Measurements from ENCODE around the gene PHPT1. TPM values are rescaled to one million over a fixed set of nuclear protein-coding genes. Genes with fewer than 3 reads are reported as not detected.

The PHPT1 gene
- total and polyA plus RNA-seq, 4 donors = 75.0 to 195 (median 117) TPM

DNA sequence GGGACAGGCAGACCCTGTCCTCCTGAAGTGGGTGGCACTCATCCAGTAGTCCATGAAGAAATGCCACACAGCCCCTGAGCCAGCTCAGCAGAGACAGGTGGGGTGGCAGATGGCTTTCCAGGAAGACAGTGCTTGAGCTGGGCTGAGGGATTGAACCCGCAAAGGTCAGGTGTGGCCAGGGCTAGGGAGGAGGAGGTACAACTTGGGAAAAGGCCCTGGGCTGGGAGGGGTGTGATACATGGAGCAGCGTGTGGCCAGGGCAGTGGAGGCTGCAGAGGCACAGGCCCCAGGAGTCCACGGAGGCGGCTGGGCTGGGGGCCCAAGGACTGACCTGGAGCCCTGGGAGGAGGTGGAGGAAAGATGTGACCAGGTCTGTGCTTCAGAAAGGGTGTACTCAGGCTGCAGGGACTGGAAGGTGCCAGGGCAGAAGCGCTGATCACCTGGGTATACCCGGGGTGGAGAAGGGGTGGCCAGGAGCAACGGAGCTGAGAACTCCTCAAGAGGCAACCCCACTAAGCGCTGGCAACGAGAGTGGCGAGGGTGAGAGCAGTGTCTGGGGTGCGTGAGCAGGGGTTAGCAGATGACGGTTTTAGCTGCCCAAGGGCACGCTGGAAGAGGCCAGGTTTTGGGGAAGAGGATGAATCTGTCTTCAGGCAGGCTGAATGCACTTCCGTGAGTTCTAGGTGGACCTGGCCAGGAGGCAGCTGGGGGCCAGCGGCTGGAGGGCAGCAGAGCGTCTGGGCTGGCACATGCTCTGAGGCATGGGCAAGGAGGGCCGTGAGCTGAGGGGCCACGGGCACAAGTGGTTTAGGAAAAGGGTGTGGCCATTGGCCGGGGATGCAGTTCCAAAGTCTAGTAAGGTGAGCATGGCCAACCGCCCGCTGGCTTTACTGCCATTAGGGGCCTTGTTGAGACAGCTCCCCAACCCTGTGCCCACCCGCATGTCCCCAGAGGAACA, 45.4 kb upstream of the PHPT1 start:
- Histone ChIP-seq H3K9ac (ENCODE audit: insufficient read depth in 1 of 2, low read length in 2 of 2) (no peak overlapping the region), H3K4me3 (no peak overlapping the region), H3K36me3 (ENCODE audit: control insufficient read depth in 4 of 4, insufficient read depth in 4 of 4, low read length in 4 of 4) (peaks cover 0 to 3% (median 0%) of the 10 kb centered on the region in 4 donors), H3K27me3 (ENCODE audit: control insufficient read depth in 3 of 3, insufficient read depth in 3 of 3, low read length in 2 of 3) (peaks cover 0 to 20% (median 3%) of the 10 kb centered on the region in 3 donors), H3K27ac (ENCODE audit: low read depth in 1 of 2, low read length in 1 of 2) (no peak overlapping the region), H3K9me3 (ENCODE audit: control insufficient read depth in 4 of 4, insufficient read depth in 3 of 4, low read length in 3 of 4) (no peaks in the 10 kb centered on the region), H3K4me1 (ENCODE audit: control insufficient read depth in 5 of 5, insufficient read depth in 5 of 5, low read length in 5 of 5) (peaks cover 0 to 24% (median 9%) of the 10 kb centered on the region in 5 donors)
- TF ChIP-seq, protein P1, sequence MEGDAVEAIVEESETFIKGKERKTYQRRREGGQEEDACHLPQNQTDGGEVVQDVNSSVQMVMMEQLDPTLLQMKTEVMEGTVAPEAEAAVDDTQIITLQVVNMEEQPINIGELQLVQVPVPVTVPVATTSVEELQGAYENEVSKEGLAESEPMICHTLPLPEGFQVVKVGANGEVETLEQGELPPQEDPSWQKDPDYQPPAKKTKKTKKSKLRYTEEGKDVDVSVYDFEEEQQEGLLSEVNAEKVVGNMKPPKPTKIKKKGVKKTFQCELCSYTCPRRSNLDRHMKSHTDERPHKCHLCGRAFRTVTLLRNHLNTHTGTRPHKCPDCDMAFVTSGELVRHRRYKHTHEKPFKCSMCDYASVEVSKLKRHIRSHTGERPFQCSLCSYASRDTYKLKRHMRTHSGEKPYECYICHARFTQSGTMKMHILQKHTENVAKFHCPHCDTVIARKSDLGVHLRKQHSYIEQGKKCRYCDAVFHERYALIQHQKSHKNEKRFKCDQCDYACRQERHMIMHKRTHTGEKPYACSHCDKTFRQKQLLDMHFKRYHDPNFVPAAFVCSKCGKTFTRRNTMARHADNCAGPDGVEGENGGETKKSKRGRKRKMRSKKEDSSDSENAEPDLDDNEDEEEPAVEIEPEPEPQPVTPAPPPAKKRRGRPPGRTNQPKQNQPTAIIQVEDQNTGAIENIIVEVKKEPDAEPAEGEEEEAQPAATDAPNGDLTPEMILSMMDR (IDR thresholded peaks at IDR 0.05; ENCODE audit: control extremely low read depth, extremely low read depth) = no peak
- 93 to 94% methylated on average over 22 of the region's 22 CpGs for WGBS, 2 donors
- DNase-seq (no peak), ATAC-seq (ENCODE audit: insufficient read depth, low FRiP score) (no peak)

DNA sequence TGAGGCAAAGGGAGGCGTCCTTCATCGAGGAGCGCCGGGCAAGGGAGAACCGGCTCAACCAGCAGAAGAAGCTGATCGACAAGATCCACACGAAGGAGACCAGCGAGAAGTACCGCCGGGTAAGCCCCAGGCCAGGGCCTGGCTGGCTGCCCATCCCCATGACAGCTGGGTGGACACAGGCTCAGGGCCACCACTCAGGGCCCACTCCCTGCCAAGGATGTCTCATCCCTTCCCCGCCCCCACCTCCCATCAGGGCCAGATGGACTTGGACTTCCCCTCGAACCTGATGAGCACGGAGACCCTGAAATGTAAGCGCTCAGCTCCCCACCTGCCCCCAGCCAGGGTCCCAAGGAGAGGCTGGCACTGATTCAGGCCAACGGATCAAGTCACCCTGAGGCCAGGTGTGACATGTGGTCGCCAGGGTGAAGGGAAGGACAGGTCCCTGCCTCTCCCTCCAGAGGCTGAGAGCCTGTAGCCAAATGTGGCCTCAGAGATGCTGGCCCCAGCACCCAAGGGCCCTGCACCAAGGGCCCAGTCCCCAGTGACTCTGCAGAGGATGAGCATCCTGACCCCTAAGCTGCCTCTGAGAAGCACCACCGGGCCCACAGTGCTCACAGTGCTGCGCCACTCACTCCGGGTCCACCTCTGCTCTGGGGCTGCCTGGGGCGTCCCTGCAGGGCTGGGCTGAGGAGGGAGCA, 44.6 kb upstream of the PHPT1 start:
- Histone ChIP-seq H3K4me1 (ENCODE audit: control insufficient read depth in 5 of 5, insufficient read depth in 5 of 5, low read length in 5 of 5) (peaks cover 3 to 26% (median 7%) of the 10 kb centered on the region in 5 donors), H3K9me3 (ENCODE audit: control insufficient read depth in 4 of 4, insufficient read depth in 3 of 4, low read length in 3 of 4) (no peaks in the 10 kb centered on the region), H3K27ac (ENCODE audit: low read depth in 1 of 2, low read length in 1 of 2) (no peak overlapping the region), H3K9ac (ENCODE audit: insufficient read depth in 1 of 2, low read length in 2 of 2) (no peak overlapping the region), H3K36me3 (ENCODE audit: control insufficient read depth in 4 of 4, insufficient read depth in 4 of 4, low read length in 4 of 4) (peaks cover 0 to 3% (median 0%) of the 10 kb centered on the region in 4 donors), H3K4me3 (no peak overlapping the region), H3K27me3 (ENCODE audit: control insufficient read depth in 3 of 3, insufficient read depth in 3 of 3, low read length in 2 of 3) (peaks cover 0 to 13% (median 3%) of the 10 kb centered on the region in 3 donors)
- TF ChIP-seq, protein P1 (IDR thresholded peaks at IDR 0.05; ENCODE audit: control extremely low read depth, extremely low read depth) = no peak
- no peak for DNase-seq
- WGBS, 2 donors = 92 to 94% methylated on average over 20 of the region's 20 CpGs
- no peak for ATAC-seq (ENCODE audit: insufficient read depth, low FRiP score)

DNA sequence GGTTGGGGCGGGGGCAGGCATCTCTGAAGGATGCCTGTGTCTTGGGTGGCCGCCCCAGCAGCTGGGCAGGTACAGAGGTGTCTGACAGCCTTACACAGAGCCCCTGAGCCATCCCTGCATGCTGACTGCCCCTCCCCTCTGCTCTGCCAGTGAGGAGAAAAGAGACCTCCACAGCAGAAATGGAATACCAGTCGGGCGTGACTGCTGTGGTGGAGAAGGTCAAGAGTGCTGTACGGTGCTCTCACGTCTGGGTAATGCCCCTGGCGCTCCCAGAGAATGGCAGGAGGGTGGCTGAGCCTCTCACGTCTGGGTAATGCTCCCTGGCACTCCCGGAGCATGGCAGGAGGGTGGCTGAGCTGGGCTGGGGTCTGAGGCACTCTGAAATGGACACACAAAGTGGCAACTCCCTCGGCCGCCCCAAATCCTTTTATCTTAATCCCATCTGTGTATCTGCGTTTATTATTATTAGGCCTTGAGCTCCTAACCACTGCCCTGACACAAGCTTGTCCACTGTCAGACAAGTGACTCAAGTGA, 43.9 kb upstream of the PHPT1 start:
- WGBS, 2 donors = 92 to 93% methylated on average over 11 to 12 of the region's 12 CpGs
- Histone ChIP-seq H3K4me1 (ENCODE audit: control insufficient read depth in 5 of 5, insufficient read depth in 5 of 5, low read length in 5 of 5) (peaks cover 3 to 32% (median 4%) of the 10 kb centered on the region in 5 donors), H3K9ac (ENCODE audit: insufficient read depth in 1 of 2, low read length in 2 of 2) (no peak overlapping the region), H3K9me3 (ENCODE audit: control insufficient read depth in 4 of 4, insufficient read depth in 3 of 4, low read length in 3 of 4) (no peaks in the 10 kb centered on the region), H3K4me3 (no peak overlapping the region), H3K27me3 (ENCODE audit: control insufficient read depth in 3 of 3, insufficient read depth in 3 of 3, low read length in 2 of 3) (peaks cover 0 to 10% (median 3%) of the 10 kb centered on the region in 3 donors), H3K27ac (ENCODE audit: low read depth in 1 of 2, low read length in 1 of 2) (no peak overlapping the region), H3K36me3 (ENCODE audit: control insufficient read depth in 4 of 4, insufficient read depth in 4 of 4, low read length in 4 of 4) (peaks cover 0 to 5% (median 0%) of the 10 kb centered on the region in 4 donors)
- DNase-seq (no peak), ATAC-seq (ENCODE audit: insufficient read depth, low FRiP score) (no peak)
- TF ChIP-seq, protein P1 (IDR thresholded peaks at IDR 0.05; ENCODE audit: control extremely low read depth, extremely low read depth) = no peak
